Measurements from ENCODE around the gene COL26A1. TPM values are rescaled to one million over a fixed set of nuclear protein-coding genes. Genes with fewer than 3 reads are reported as not detected.

The COL26A1 gene
- total RNA-seq, 1 experiment from 2014 or later, result not detected

- no peak for DNase-seq (ENCODE audit: low read depth)
Observed at GRCh38 chr7:101563943-101564777, 201.5 kb downstream of the COL26A1 start.

GRCh38 chr7:101564778-101565211 is 202.1 kb downstream of the COL26A1 start:
- peak; percentile 18 for DNase-seq (ENCODE audit: low read depth)

- no peak for DNase-seq (ENCODE audit: low read depth)
Observed at GRCh38 chr7:101565601-101566209, 203.0 kb downstream of the COL26A1 start.

GRCh38 chr7:101567230-101567629 is 204.6 kb downstream of the COL26A1 start:
- DNase-seq (ENCODE audit: low read depth), result no peak

- no peak for DNase-seq (ENCODE audit: low read depth)
Observed at GRCh38 chr7:101572156-101572555, 209.5 kb downstream of the COL26A1 start.

- no peak for DNase-seq (ENCODE audit: low read depth)
Observed at GRCh38 chr7:101575168-101575567, 212.5 kb downstream of the COL26A1 start.

GRCh38 chr7:101575721-101576120 is 213.0 kb downstream of the COL26A1 start:
- DNase-seq (ENCODE audit: low read depth), result no peak

- no peak for DNase-seq (ENCODE audit: low read depth)
Observed at GRCh38 chr7:101576998-101577397, 214.3 kb downstream of the COL26A1 start.

GRCh38 chr7:101578552-101578951 is 215.9 kb downstream of the COL26A1 start:
- DNase-seq (ENCODE audit: low read depth), result no peak

- no peak for DNase-seq (ENCODE audit: low read depth)
Observed at GRCh38 chr7:101580596-101580995, 217.9 kb downstream of the COL26A1 start.

- no peak for DNase-seq (ENCODE audit: low read depth)
Observed at GRCh38 chr7:101581891-101582290, 219.2 kb downstream of the COL26A1 start.

- no peak for DNase-seq (ENCODE audit: low read depth)
Observed at GRCh38 chr7:101582971-101583370, 220.3 kb downstream of the COL26A1 start.

- DNase-seq (ENCODE audit: low read depth), result no peak
Observed at GRCh38 chr7:101586078-101586905, 223.6 kb downstream of the COL26A1 start.

GRCh38 chr7:101586906-101587677 is 224.4 kb downstream of the COL26A1 start:
- DNase-seq (ENCODE audit: low read depth), result no peak

- DNase-seq (ENCODE audit: low read depth), result no peak
Observed at GRCh38 chr7:101588131-101588935, 225.7 kb downstream of the COL26A1 start.

GRCh38 chr7:101589052-101589451 is 226.4 kb downstream of the COL26A1 start:
- DNase-seq (ENCODE audit: low read depth), result no peak

- DNase-seq (ENCODE audit: low read depth), result no peak
Observed at GRCh38 chr7:101589976-101590662, 227.4 kb downstream of the COL26A1 start.

GRCh38 chr7:101590663-101591435 is 228.2 kb downstream of the COL26A1 start:
- no peak for DNase-seq (ENCODE audit: low read depth)

GRCh38 chr7:101591504-101591903 is 228.8 kb downstream of the COL26A1 start:
- no peak for DNase-seq (ENCODE audit: low read depth)

All from LHCN-M2 (cell line).